Stimulated activated CD4-positive, alpha-beta T cell treated with anti-CD3 and anti-CD28 coated beads, Interleukin-2, amount 100 ng/mL, for 4 hours (primary cell): ENCODE data around the gene BTBD6.

Experiments used
- DNase-seq: peaks from one replicate; pipeline ENCODE4 v3.0.0-alpha.2; 2020; ENCODE audit warnings: low read depth

Gene BTBD6

DNA sequence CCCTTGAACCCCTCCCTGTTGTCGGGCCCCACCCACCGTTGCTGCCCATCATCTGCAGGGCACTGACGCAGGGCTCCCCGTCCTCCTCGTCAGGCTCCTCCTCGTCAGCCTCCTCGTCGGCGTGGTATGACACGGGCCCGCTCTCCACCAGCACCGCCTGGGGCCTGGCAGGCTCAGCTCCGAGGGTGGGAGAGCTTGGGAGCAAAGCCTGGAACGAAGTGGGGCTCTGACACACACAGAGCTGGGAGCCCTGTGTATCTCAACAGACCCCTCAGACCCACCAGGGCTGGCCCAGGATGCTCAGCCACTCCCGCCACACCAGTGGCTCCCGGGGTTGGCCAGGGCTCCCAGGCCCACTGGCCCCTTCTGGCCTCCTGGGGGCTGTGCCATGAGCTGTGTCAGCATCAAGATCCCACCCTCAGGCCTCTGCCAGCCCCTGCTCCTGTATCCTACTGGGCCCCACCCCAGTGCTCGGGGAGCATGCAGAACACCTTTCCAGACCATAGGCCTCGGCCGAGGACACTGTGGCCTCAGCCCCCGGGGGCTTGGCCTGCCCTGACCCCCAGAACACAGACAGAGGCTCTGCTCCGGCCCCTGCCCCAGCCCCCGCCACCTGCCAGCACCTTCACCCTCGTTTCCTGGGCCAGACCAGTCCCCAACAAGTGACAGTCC, 37.1 kb upstream of the BTBD6 start:
- no peak for DNase-seq

DNA sequence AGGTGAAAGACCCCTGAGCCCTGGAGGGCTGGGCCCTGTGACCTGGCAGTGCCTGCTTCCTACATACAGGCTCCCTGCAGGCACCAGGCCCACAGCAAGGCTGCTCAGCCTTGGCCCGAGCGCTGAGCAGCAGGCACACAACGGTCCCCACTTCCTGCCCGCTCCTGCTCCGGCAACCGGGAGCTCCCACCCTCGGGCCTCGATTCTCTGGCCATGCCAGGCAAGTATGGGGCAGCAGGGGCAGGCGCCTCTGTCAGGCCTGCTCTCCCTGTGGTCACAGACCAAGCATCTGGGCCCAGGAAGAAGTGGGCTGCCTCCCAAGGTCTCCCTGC, 36.6 kb upstream of the BTBD6 start:
- DNase-seq, result no peak

DNA sequence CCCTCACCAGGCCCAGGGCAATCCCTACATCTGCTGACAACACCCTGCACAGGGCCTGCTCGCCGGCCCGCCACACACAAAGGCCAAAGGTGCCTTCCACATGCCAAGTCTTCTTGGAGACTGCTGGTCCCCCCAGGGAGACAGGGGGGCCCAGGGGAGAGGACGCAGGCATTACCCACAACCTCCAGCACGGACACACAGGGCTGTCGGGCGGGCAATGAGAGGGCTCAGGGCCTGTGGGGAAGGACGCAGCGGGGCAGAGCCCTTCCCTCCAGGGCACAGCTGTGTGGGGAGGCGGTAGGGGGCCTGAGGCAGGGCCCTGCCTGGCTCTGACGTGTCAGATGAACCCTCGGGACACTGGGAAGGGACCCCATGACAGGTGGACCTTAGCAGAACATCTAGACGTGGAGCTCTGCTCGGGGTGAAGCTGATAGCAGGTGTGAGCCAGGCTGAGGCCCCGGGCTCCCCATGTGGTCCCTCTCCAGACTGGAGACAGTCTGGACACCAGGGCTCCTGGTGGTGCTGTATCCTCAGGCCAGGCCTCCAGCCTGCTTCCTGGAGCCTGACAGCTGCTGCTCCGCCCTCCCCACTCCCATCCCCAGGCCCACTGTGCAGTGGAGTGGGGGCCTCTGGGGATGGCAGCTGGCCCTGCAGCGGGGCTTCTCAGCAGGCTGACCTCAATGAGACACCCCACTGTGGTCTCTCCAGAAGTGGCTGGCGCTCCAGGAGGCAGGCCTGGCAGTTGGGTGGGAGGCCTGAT, 35.6 kb upstream of the BTBD6 start:
- no peak for DNase-seq

DNA sequence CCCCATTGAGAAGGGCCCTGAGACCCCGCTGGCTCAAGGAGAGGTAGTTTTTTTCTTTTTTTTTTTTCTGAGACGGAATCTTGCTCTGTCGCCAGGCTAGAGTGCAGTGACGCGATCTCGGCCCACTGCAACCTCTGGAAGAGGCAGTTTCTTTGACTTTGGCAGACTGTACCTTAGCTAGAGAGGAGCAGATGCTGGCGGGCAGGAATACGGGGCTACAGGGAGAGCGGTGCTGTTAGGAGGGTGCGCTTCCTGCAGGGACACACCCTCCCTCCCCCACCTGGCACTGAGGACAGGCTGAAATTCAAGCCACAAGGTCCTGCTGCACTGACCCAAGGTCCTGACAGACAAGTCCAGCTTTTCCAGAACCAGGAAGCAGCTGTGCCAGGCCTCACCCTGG, 35.0 kb upstream of the BTBD6 start:
- no peak for DNase-seq

DNA sequence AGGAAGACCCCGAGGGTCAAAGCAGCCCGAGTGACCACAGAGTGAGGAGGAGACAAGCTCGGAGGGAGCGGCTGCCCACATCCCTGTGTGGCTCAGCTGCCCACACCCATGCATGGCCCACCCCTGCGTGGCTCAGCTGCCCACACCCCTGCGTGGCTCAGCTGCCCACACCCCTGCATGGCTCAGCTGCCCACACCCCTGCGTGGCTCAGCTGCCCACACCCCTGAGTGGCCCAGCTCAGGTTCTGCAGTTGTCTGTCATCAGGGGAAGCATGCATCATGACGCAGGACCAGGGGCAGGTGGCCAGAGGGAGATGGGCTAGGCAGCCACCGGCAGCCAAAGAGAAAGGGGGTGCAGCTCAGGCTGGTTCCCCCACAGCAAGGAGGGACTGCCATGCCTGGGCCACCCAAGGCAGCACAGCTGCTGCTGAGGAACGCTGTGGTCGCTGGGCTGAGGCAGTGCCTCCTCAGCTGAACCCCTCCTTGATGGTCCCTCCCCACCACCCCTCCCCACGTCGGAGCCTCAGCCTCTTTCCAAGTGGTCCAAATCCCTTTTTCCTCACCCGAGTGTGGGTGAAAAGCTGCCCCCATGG, 33.9 kb upstream of the BTBD6 start:
- DNase-seq, result no peak

DNA sequence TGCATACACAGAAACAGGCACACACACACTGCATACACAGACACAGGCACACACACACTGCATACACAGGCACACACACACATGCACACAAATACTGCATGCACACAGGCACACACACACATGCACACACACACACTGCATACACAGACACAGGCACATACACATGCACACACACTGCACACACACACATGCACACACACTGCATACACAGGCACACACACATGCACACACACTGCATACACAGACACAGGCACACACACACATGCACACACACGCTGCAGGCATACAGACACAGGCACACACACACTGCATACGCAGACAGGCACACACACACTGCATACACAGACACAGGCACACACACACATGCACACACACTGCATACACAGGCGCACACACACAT, 32.7 kb upstream of the BTBD6 start:
- DNase-seq, result no peak

DNA sequence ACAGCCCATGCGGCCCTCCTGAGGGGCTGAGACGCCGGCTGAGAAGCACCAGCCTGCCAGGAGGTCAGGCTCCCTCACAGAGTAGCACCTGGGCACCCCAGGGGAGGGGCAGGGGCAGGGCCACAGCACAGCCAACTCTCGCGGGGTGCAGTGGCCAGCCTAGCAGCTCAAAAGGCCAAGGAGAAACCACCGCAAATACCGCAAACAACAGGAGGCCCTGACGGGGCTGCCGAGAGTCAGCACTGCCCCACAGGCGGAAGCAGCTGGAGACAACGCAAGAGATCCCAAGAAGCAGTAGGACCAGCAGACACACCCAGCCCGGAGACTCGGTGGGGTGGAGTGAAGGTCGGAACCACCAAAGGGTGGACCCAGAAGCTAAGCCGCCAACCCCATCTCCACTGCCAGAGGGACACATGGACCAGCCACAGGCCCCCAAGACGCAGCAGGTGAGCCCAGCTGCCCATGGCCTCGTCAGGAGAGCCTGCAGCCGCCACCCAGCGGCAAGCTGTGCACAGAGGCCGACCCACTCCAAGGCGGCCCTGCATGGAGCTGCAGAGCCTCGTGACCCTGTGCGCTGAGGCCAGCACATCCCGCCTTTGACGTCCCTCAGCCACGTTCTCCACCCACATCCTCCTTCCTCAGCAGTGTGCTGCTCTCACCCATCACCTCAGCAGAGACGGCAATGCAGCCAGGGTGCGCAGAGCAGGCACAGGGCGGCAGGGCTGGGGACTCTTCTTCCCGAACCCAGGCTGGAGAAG, 31.7 kb upstream of the BTBD6 start:
- DNase-seq, result no peak

DNA sequence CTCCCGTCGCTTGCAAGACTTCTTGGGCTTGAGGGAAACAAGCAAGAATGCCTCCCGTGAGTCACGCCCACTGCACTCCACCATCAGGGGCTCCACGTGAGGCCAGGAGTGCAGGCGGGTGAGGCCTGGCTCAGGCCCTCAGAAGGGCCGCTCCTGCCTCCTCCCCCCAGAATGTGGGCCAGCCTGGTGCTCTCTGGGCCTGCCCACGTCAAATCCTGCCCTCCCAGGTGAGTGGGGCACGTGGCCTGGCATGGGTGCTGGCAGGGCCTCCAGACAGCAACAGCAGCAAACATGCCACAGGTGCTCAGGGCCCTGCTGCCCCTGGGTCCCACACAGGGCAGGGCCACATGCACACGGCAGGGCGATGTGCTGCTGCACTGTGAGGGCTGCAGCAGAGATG, 30.6 kb upstream of the BTBD6 start:
- DNase-seq, result no peak

DNA sequence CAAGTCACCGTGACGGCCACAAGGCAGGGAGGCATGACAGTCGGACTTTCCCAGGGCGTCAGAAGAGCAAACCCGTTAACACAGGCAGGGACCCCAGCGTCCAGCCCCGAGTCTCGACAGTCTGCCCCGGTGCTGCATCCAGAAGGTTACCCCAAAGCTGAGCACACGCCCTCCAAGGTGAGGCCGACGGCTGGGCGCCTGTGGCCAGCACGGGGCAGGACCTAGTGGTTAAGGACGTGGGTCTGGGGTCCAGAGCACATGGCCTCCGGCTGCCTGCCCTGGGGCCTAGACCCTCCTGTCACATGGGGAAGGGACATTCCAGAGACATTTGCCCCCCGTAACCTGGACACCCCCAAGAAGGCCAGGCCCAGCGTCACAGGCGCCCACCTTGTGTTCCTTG, 29.7 kb upstream of the BTBD6 start:
- DNase-seq, result no peak

DNA sequence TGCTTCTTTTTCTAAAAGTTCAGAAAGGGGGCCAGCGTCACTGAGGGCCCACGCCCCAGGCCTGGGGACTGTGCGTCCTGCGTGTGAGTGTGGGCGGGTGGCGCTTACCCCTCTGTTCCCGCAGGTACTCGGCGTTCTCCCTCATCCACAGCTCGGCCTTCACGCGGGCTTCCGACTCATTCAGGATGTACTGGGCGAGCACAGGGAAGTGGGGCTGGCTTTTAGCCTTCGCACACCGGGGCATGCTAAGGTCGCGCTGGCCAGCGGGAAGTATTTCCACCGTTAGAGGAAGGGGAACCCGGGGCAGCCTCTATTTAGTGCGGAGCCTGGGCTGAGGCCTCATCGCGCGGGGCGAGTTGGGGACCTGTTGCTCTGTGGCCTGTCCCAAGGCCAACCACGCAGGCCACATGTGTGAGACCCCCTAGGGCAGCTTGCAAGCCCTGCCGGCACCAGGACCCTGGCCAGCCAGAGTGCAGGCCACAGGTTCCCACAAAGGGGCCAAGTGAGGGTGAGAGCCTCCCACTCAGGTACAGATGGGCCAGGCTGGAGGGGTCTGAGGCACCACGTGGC, 29.2 kb upstream of the BTBD6 start:
- DNase-seq, result no peak

DNA sequence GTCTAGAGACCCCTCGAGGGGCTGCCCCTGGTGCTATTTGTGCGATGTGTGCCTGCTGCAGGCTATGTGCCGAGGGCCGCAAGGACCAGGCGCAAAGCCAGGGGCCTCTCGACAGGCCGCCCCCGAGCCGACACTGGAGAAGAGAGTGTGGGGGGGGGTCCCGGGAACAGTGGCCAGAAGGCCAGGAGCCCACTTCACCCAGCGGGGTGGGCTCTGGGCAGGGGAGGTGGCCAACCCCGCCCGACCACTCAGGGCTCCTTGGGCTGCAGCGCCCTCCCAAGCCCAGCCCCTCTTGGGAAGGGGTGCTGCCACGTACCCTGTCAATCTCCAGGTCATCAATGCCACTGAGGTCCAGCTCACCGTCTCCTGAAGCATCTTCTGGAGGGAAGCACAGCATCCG, 28.6 kb upstream of the BTBD6 start:
- DNase-seq, result no peak

DNA sequence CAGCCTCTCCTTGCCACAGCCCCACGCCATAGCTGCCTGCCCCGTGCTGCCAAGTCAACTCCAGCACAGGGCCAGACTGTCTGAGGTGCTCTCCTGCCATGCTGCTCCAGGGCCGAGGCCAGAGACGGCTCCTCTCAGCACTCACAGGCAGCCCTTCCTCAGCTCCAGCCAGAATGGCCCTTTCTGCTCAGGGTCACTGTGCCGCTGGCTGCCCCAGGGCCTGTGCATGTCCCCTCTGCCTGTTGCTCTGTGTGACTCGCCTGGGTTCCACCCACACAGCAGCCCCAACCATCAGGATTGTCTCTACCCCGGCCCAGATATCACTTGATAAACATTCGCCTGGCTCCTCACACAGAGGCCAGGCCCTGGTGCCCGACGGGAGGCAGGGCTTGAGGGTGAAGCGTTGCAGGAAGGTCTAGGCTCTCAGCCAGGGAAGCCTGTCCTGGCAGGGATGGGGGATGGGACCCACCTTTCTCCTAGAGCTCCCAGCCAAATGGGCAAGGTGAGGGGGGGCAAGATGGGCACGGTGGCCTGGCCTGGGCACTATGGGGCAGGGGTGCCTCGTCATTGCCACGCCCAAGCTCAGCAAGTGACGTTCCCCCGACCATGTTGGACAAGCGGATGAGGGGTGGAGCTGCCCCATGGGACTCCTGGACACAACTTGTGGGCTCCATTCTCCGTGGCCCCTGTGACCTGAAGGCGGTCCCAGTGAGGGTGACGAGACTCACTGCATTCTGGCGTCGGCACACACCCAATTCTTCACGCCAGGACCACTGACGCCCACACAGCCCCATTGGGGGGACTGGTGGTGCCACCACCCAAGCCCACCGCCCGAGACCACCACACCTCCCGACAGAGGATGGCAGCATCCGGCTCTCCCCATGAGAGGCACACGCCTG, 27.4 kb upstream of the BTBD6 start:
- no peak for DNase-seq

DNA sequence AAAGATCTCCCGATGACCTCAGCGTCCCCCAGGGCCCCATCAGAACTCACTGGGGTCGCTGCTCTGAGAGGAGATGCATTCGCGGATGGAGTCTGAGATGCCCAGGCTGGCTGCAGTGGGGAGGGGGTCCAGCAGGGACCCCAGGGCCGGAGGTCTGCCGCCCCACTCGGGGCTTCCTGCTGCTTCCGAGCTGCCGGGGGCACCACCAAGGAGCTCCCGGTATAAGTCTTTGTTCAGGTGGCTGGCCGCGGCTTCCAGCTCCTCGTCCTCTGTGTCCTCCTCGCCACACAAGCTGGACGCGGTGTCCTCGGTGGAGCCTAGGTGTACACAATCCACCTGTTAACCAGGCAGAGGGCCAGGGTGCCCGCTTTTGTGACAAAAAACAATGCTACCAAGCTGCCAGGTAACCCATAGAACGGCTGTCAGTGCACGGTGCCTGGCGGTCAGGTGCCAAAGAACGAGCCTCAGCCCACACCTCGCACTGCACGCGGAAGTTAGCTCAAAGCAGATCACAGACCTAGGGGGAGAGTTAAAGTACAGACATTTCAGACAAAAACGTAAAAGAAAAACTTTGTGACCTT, 26.6 kb upstream of the BTBD6 start:
- DNase-seq, result no peak

DNA sequence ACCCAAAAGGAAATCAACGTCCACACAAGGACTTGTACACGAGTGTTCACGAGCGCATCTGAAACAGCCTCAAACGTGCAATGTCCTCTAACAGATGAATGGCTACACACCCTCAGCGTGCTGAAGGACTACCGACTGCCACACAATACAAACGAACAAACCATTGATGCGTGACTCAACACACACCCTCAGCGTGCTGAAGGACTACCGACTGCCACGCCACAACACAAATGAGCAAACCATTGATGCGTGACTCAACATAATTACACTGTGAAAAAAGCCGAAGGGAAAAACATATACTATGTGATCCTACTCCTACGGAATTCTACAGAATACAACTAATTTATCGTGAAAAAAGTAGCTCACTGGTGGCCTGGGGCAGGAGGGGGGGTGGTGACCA, 25.1 kb upstream of the BTBD6 start:
- DNase-seq, result no peak

DNA sequence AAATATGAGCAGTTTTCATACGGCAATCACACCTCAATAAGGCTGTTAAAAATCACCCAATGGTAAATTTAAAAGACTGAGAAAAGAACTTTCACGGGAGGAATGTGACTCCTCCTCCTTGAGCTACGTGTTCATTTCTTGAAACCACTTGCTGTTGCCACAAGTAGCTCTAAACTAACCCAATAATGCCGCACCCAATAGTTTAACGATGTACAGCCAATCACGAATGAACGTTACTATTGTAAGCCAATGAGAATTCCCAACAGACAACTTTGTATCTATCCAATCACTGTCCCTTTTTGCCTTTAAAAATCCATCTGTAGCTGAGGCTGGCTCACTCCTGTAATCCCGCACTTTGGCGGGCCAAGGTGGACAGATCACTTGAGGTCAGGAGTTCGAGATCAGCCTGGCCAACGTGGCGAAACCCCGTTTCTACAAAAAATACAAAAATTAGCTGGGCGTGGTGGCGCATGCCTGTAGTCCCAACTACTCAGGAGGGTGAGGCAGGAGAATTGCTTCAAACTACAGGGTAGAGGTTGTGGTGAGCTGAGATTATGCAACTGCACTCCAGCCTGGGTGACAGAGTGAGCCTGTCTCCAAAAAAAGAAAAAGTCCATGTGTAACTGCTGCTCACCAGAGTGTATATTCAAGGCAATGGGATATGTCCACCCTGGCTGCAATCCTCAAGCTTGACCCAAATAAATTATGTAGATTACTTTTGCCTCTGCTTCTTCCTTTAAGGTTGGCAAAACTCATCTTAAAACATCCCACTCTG, 24.4 kb upstream of the BTBD6 start:
- DNase-seq, result no peak

DNA sequence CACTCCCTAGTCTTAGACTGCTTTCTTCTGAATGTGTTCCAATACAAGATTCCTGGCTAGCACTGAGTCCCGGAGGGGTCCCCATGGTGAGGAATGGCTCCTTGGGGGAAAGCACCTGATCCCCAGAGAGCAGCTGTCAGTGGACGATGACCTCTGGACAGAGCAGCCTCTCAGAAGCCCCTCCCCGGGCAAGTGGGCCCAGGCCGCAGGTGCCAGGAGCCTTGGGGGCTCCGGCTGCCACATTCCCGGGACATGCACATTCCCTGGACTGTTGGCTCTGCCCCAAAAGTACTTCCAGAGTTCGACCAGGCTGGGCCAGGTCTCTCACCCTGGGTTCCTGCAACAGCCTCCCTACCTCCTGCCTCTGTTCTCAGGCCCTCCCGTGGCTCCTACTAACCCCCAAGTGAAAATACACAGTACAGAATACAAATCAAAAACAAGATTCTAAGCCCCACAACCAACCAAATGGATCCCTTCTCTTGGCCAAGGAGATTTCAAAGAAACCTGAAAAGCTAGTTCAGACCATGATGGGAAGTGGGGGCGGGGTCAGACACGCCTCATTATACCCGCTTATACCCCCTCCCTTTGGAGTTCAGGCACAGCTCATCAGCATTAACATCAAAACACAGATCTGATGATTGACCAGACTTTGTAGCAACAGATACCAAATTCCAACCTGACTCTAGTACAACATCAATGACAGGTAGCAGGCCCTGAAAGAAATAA, 23.3 kb upstream of the BTBD6 start:
- no peak for DNase-seq

DNA sequence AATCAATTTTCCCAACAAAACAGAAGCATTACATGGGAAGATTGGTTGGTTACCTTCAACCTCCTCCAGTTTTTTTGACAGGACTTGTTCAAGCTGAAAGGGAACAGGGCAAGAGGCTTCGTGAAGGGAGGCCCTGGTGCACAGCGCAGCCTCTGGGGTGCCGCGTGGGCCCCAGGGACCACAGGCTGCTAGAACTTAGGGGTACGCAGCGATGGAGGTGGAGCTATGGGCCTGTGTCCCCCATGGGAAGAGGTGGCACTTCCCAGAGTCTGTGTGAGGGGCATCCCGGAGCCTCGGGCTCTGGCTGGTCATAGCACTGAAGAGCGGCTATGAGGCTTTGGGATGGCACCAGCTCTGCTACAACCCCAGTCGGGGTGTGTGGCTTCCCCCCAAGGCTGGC, 22.1 kb upstream of the BTBD6 start:
- DNase-seq, result no peak

DNA sequence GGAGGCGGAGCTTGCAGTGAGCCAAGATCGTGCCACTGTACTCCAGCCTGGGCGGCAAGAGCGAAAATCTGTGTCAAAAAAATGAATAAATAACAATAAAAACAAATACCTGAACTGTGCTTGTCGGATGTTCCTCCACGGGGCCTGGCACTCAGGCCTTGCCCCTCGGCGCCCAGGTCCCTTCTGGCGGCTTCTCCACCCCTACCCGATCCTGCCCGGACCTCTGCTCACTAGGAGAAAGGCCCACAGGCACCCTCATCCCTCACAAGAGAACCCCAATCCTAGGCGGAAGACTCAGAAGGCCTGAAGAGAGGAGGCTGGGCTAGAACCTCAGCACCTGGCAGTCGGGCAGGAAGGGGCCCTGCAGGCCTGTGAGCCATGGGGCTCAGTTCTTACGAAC, 21.0 kb upstream of the BTBD6 start:
- no peak for DNase-seq

DNA sequence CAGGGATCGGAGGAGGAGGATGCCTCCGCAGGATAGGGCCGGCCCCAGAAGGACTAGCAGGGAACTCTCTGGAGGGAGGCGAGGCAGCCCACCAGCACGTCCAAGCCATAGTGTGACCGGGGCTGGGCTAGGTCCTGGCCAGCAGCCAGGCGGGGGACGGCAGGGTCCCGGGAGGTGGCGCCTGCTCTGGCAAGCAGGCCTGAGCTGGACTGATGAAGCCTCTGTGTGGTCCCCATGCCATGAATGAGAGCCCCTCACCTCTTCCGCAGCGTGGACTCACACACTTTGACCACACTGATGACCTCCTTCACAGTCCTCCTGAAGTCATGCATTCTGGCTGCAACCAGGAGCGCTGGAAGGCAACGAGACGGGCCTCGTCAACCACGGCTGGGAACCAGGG, 19.8 kb upstream of the BTBD6 start:
- no peak for DNase-seq
